NB4 (cell line): ENCODE results near the gene PDE4D.

Experiments used
- DNase-seq: peaks from one replicate; pipeline ENCODE4 v3.0.0; 2010; ENCODE audit warnings: low read depth
- H3K4me3 ChIP-seq: one replicate; pipeline ENCODE4 v1.5.1; 2011; ENCODE audit warnings: mild to moderate bottlenecking, low read depth, low read length, moderate library complexity
- CTCF ChIP-seq: IDR thresholded peaks from one replicate; pipeline ENCODE4 v1.5.1; 2012; ENCODE audit warnings: low read depth, low read length
- MAX ChIP-seq: IDR thresholded peaks from 2 replicates; pipeline ENCODE4 v1.6.1; 2011; ENCODE audit warnings: low read depth, low read length
- MYC ChIP-seq: IDR thresholded peaks from 2 replicates; pipeline ENCODE4 v1.6.1; 2011; ENCODE audit warnings: low read depth, low read length
- POLR2A ChIP-seq: IDR thresholded peaks from 2 replicates; pipeline ENCODE4 v1.6.1; 2011; ENCODE audit warnings: mild to moderate bottlenecking; ENCODE audit not compliant: insufficient read length; ENCODE audit errors: extremely low read depth

PDE4D gene

GRCh38 chr5:58969795-58970194 lies 923.7 kb downstream of the PDE4D start:
- no peak for DNase-seq
- TF ChIP-seq MAX (no peak), POLR2A (no peak), CTCF (no peak), MYC (no peak)
- H3K4me3 ChIP-seq: no peak overlapping the region

- TF ChIP-seq CTCF: no peak
- no peak for TF ChIP-seq POLR2A
- TF ChIP-seq MAX: no peak
- TF ChIP-seq MYC: no peak
- DNase-seq: no peak
- no peak overlapping the region for H3K4me3 ChIP-seq
Observed at GRCh38 chr5:58969253-58969652, 924.3 kb downstream of the PDE4D start.

DNA sequence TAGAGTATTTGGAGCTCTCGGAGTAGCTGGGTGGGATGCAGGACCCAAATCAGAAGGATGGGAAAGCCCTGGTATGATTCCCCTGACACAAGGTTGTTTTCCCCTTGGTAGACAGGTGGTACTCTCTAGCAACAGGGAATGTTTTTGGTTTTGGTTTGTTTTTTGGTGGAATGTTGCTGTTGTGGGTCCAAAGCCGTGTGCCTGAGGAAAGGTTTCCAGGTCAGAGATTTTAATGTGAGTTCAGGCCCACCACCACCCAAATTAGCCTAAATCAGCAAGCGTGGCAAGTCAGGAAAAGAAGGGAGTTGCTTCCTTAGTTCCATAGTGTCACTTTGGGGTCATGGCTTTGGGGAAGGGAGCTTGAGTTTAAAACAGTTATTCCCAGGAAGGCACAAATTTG lies 925.2 kb downstream of the PDE4D start:
- no peak overlapping the region for H3K4me3 ChIP-seq
- TF ChIP-seq MAX (no peak), MYC (no peak), POLR2A (no peak), CTCF (no peak)
- DNase-seq: no peak

DNA sequence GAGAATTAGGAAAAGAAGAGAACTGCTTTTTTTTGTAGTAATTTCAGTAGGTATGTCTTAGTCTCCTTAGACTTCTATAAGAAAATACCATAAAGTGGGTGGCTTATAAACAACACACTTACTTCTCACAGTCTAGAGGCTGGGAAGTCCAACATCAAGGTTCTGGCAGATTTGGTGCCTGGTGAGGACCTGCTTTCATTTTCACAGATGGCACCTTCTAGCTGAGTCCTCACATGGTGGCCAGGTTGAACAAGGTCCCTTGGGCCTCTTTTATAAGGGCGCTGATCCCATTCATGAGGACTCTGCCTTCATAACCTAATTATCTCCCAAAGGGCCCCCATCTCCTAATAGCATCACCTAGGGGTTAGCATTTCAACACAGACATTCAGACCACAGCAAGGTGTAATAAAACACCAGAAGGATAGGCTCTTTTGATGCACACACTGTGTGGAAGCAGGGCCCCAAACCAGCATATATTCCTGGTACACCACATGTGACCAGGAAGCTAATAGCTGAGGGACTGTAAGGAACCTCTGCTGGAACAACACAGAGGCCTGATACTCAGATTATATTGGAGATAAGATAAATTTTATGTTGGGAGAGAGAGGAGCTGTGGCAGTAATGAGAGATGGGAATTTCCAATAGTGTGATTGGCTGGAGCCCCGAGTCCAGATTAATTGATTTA lies 925.8 kb downstream of the PDE4D start:
- DNase-seq: no peak
- no peak for TF ChIP-seq POLR2A
- no peak for TF ChIP-seq CTCF
- no peak for TF ChIP-seq MAX
- TF ChIP-seq MYC: no peak

GRCh38 chr5:58965677-58966414 lies 927.7 kb downstream of the PDE4D start:
- TF ChIP-seq MYC: no peak
- no peak for TF ChIP-seq POLR2A
- no peak for TF ChIP-seq MAX
- no peak for TF ChIP-seq CTCF
- no peak for DNase-seq
- no peak overlapping the region for H3K4me3 ChIP-seq

More for the DNA sequence above, 925.8 kb downstream of the PDE4D start:
- H3K4me3 ChIP-seq: no peak overlapping the region
